ENCODE measurements around the gene AMBRA1. TPM values are rescaled to one million over a fixed set of nuclear protein-coding genes. Genes with fewer than 3 reads are reported as not detected.

AMBRA1 gene, protein sequence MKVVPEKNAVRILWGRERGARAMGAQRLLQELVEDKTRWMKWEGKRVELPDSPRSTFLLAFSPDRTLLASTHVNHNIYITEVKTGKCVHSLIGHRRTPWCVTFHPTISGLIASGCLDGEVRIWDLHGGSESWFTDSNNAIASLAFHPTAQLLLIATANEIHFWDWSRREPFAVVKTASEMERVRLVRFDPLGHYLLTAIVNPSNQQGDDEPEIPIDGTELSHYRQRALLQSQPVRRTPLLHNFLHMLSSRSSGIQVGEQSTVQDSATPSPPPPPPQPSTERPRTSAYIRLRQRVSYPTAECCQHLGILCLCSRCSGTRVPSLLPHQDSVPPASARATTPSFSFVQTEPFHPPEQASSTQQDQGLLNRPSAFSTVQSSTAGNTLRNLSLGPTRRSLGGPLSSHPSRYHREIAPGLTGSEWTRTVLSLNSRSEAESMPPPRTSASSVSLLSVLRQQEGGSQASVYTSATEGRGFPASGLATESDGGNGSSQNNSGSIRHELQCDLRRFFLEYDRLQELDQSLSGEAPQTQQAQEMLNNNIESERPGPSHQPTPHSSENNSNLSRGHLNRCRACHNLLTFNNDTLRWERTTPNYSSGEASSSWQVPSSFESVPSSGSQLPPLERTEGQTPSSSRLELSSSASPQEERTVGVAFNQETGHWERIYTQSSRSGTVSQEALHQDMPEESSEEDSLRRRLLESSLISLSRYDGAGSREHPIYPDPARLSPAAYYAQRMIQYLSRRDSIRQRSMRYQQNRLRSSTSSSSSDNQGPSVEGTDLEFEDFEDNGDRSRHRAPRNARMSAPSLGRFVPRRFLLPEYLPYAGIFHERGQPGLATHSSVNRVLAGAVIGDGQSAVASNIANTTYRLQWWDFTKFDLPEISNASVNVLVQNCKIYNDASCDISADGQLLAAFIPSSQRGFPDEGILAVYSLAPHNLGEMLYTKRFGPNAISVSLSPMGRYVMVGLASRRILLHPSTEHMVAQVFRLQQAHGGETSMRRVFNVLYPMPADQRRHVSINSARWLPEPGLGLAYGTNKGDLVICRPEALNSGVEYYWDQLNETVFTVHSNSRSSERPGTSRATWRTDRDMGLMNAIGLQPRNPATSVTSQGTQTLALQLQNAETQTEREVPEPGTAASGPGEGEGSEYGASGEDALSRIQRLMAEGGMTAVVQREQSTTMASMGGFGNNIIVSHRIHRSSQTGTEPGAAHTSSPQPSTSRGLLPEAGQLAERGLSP (N-terminal part only)
- total RNA-seq (2014; rRNA removed; shearing (Covaris generic)), result 8.9 and 9.6 TPM in 2 replicates
- 10.1 and 13.2 TPM in 2 replicates for polyA plus RNA-seq (2014; cell fraction: nucleus; rRNA removed)

DNA sequence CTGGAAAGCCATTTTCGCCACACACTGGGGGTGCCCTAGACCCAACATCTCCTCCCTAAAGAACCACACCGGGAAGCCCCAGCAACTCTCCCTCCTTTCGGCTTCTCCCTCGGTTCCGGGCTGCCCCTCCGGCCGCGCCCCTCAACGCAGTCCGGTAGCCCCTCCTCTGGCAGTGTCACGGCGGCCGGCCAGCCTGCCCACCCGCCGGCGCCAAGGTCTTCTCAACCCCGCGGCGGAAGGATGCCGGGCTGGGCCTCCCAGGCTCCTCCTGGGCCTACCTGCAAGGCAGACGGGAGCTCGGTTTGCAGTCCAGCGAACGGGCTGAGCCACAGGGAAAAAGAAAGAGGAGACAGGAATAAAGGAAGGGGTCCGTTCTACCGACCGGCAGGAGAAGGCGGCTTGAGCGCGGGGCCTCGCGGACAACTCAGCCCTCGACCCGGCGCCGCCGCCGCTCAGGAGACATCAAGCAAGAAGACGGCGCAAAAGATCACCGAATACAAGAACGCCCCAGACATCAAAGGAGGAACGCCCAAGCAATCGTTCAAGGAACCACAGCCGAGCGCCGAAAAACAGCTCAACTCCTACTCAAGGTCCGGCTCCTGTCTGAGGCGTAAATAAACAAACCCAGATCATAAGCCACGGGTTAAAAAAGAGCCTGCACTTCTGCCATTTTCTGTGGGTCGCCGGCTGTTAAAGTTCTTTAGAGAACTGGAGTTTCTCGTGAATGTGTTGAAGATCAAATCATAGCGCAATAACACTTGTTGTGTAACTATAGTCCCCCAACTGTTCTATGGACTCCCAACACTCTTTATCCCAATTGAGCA lies at the start of gene AMBRA1:
Gene AMBRA1, minus strand, starts transcription at position 474 of the 824 bp plus-strand sequence. CDS start 45,643 bp downstream, outside the sequence.
- DNase-seq (ENCODE audit: extremely low read depth, low read depth), result peak; percentile 77

DNA sequence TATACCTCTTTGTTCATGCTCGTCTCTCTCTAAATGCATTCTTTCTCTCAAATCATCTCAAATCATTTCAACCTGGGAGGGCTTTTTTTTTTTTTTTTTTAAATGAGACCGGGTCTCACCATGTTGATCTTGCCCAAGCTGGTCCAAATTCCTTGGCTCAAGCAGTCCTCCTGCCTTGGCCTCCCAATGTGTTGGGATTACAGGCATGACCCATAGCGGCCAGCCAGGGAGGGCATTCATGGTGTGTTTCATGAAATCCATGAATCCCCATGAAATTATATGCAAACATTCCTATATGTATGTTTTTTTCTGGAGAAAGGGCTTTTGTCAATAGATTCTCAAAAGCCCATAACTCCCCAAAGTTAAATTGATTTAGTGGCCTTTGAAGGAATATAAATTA lies 49.7 kb upstream of the AMBRA1 start:
- DNase-seq (ENCODE audit: extremely low read depth, low read depth), result no peak

DNA sequence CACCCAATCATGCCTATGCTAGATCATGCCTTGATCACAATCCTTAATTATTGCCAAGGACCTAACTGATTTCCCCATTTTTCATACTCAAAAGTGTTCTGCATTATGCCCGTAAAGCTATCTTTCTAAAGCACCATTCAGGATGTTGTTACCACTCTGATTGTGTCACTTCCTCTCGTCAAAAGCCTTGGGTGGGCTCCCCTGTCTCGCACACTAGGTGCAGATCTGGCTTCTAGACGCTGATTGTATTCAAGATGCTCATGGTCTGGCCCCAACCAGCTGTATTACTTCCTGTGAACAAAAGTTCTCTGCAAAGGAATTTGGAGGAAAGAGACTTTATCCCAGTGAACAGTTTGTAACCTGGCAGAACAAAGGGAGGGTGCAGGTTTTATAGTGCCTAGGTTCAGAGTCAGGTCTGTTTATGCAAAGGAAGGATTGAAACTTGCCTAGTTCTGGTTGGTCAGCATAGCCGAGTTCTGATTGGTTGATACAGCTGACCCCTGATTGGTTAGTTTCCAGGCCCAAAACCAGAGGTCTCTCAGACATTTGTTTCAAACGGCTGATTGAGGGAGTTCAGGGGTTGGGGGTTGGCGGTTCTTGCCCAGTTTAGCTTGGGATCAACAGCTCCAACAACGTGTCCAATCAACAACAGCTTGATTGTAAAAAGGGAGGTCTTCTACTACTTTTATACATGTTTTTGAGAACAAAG lies 49.0 kb upstream of the AMBRA1 start:
- no peak for DNase-seq (ENCODE audit: extremely low read depth, low read depth)

DNA sequence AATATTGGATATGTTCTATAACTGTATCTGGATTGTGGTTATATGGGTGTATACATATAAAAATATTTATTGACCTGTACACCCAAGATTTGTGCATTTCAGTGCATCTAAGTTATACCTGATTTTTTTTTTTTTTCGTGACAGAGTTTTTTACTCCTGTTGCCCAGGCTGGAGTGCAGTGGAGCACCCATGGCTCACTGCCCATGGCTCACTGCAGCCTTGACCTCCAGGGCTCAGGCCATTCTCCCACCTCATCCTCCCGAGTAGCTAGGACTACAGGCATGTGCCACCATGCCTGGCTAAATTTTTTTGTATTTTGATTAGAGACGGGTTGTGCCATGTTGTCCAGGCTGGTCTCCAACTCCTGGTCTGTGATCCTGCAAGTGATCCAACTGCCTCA lies 47.8 kb upstream of the AMBRA1 start:
- no peak for DNase-seq (ENCODE audit: extremely low read depth, low read depth)

DNA sequence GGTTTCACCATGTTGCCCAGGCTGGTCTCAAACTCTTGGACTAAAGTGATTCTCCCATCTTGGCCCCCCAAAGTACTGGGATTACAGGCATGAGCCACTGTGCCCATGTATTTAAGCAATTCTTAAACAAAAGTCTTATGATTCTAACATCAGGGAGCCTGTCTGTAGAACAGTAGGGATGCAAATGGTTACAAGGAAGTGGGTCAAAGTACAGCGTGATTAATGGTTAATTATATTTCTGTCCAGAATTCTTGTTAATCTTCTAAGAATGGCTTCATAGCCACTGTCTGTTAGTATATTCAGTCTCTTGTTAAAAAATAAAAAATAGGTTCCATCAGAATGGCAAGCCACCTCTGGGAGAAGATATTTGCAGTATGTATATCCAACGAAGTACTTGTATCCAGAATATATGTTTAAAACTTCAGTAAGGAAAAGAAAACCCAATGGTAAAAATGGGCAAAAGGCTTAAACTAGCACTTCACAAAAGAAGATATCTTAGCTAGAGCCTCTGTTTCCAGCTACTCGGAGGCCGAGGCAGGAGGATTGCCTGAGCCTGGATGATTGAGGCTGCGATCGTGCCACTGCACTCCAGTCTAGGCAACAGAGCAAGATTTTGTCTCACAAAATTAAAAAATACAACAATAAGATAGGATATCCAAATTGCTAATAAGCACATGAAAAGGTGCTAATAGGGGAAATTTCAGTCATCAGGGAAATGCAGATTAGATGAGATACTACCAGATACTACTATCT lies 46.4 kb upstream of the AMBRA1 start:
- DNase-seq (ENCODE audit: extremely low read depth, low read depth), result no peak

DNA sequence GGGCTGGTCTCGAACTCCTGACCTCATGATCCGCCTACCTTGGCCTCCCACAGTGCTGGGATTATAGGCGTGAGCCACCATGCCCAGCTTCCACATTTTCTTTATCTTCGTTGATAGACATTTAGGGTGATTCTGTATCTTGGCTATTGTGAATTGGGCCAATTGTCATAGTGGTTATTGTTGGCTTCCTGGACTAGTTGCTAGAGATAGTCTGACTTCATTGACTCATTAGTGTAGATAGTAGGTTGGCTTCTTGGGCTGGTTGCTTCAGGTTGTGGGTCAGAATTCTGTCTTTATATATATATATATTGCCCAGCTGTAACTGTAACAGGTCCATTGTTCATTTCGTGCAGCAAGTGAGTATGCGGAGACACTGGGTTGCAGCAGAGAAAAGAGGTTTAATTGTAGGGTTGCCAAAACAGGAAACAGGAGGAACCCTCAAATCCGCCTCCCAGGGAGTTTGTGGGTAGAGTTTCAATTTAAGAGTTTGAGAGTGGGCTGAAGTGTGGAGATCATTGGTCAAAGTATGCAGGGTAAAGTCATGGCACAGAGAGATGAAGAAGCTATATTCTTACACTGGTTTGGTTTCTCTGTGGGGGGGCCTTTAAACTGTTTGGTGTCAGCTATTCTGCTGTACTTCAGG lies 45.5 kb upstream of the AMBRA1 start:
- no peak for DNase-seq (ENCODE audit: extremely low read depth, low read depth)

DNA sequence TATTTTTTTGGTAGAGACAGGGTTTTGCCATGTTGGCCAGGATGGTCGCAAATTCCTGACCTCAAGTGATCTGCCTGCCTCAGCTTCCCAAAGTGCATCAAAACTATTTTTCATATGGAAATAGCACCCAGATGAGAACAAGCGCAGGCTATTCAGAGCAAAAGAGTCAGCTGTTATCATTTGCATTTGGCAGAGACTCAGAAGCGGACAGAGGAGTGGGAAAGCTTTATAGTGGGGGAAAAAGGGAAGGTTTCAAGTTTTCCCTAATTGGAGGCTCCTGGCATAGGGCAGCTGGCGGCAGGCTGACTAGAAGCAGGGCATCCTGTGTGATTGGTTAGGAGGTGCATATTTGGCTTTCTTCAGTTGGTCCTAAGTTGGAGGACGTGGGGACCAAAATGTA lies 43.7 kb upstream of the AMBRA1 start:
- no peak for DNase-seq (ENCODE audit: extremely low read depth, low read depth)

DNA sequence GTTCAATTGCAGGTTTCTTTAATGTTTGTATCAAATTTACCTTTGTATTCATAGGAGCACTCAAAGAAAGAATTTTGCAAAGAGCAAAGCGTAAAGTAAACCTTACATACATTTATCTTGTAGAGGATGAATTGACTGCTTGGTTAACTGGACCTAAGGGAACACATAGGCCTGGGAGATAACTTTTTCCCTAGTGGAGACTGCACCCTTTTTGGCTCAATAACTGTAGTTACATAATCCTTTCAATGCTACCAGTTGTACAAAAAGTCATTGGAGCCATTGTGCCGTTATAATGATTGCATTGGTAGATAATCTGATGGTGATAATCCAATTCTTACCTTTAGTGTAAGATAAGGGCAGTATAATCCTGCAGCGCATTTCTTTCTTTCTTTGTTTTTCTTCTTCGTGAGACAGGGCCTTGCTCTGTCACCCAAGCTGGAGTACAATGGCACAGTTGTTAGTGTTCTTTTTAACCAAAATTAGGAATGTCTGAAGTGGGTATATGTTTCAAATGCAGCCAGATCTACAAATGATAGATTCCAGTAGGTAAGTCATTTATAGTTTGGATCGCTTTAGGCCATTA lies 41.8 kb upstream of the AMBRA1 start:
- no peak for DNase-seq (ENCODE audit: extremely low read depth, low read depth)

DNA sequence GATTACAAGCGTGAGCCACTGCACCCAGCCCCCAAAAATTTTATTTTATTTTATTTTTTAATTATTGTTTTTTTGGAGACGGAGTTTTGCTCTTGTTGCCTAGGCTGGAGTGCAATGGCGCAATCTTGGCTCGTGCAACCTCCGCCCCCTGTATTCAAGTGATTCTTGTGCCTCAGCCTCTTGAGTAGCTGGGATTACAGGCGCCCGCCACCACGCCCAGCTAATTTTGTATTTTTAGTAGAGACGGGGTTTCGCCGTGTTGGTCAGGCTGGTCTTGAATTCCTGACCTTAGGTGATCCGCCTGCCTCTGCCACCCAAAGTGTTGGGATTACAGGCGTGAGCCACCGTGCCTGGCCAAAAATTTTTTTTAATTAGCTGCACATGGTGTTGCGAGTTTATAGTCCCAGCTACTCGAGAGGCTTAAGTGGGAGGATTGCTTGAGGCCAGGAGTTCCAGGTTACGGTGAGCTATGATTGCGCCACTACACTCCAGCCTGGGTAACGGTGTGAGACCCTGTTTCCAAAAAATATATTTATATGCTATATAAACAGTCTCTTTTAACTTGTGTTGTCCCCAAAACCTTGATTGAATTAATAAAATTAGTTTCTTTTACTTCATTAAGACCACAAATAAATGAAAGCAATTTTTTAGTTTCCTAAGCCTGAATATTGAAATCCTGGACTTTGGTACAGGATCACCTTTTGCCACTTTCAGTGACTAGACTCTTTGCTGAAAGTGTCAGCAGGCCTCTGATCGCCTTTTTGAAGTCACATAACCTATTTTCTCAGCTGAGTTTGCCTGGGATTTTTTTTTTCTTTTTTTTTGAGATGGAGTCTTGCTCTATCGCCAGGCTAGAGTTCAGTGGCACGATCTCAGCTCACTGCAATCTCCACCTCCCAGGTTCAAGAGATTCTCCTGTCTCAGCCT lies 39.7 kb upstream of the AMBRA1 start:
- DNase-seq (ENCODE audit: extremely low read depth, low read depth), result no peak

DNA sequence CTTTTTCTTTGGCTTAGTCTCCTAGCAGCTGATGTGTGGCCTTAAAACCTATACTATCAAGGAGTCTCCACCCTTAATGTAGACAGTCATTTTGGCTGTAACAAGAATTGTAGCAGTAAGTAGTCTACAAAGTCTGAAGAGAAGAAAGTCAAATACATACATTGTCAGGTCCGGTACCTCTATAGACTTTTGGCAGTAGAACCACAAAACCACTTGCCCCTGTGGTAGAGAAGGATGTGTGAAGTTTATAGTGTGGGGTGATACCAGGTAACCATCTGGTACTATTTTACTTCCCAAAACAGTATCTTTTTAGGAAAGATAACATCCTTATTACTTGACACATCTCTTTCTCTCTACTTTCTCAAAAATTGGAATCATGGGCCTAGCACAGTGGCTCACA lies 38.7 kb upstream of the AMBRA1 start:
- no peak for DNase-seq (ENCODE audit: extremely low read depth, low read depth)

DNA sequence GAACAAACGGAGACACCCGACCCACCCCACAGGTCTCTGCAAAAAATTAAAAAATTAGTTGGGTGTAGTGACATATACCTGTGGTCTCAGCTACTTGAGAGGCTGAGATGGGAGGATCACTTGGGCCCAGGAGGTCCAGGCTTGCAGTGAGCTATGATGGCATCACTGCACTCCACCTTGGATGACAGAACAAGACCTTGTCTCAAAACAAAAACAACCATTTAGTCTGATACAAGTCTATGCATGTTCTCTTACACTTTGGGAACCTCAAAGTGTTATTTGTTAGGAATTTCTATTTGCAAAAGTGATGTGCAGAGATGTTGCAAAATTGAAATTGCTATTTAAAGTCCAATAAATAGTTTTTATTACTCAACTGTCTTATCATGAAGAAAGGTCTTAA lies 37.9 kb upstream of the AMBRA1 start:
- no peak for DNase-seq (ENCODE audit: extremely low read depth, low read depth)

DNA sequence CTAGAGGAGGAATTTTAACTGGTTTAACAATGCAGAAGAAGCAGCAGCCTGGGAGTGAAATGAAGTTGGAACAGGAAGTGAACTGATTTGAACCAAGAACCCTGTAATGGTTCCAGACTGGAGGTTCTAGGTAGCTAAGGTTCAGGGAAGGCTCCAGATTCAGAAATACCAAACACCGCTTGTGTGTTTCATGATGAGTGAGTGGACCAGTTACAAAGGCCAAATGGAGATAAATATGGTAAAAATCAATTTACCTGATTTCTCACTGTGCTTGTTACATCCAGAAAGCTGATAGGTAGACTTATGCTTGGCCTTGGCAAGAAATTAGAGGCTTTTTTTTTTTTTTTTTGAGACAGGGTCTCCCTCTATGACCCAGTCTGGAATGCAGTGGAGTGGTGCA lies 36.4 kb upstream of the AMBRA1 start:
- no peak for DNase-seq (ENCODE audit: extremely low read depth, low read depth)

DNA sequence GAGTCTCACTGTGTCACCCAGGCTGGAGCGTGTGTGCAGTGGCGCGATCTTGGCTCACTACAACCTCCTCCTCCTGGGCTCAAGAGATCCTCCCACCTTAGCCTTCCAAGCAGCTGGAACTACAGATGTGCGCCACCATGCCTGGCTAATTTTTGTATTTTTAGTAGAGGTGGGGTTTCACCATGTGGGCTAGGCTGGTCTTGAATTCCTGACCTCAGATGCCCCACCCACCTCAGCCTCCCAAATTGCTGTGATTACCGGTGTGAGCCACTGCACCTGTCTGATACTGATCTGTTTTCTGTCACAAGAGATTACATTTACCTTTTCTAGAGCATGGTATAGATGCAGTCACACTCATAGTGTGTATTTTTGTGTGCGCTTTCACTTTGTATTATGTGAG lies 35.1 kb upstream of the AMBRA1 start:
- DNase-seq (ENCODE audit: extremely low read depth, low read depth), result no peak

DNA sequence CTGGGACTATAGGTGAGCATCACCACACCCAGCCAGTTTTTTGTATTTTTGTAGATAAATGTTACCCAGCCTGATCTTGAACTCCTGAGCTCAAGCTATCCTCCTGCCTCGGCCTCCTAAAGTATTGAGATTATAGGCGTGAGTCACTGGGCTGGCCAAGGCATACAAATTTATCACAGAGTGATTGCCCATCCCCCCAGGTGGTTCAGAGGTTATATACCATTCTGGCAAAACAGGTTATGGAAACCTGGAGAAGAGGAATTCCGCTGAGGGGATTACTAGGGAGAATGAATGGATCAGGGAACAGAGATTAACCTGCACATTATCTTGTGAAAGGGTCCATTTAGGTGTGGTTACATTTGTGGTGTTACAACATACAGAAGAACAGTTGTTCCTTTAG lies 31.6 kb upstream of the AMBRA1 start:
- no peak for DNase-seq (ENCODE audit: extremely low read depth, low read depth)

DNA sequence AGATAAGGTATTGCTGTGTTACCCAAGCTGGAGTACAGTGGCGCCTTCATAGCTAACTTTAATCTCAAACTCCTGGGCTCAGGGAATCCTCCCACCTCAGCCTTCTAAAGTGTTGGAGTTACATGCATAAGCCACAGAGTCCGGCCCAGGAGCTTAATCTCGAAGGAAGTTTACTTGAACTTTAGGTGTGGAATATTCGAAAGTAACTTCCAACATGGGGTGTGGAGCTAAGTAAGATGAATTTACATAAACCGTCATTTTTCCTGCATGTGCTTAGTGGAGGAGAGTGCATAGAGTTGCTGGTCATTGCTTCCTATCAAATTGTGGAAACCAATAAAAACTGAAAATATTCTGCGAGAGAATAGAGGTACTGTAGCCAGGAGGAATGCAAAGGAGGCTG lies 25.0 kb upstream of the AMBRA1 start:
- no peak for DNase-seq (ENCODE audit: extremely low read depth, low read depth)

DNA sequence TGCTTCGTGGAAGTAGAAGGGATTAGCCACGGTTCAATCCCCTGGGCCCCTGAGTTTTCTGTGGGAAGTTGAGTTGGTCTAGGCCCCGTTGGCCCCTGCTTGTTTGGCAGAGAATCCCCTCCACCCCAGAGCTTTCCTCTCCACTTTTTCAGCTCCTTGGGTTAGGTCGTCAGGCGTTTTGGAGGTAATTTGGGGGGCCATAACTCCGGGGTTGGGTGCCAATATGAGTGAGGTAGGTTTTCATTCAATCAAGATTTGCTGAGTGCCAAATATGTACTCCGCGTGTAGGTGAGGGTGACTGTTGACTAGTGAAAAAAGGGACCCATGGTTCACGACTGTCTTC lies 24.1 kb upstream of the AMBRA1 start:
- no peak for DNase-seq (ENCODE audit: extremely low read depth, low read depth)

Measured in NCI-H460 (cell line).